COR-L47 (cell line): ENCODE measurements around the gene PLK4.
"Not testable (repeated sequence)": the region's sequence is repeated elsewhere in the genome, so short reads cannot be mapped to it uniquely, and the experiment has no call there.

Experiments used
- DNase-seq: peaks from one replicate; lab custom pipeline; 2025; lab: John Stamatoyannopoulos, UW

The PLK4 gene

DNA sequence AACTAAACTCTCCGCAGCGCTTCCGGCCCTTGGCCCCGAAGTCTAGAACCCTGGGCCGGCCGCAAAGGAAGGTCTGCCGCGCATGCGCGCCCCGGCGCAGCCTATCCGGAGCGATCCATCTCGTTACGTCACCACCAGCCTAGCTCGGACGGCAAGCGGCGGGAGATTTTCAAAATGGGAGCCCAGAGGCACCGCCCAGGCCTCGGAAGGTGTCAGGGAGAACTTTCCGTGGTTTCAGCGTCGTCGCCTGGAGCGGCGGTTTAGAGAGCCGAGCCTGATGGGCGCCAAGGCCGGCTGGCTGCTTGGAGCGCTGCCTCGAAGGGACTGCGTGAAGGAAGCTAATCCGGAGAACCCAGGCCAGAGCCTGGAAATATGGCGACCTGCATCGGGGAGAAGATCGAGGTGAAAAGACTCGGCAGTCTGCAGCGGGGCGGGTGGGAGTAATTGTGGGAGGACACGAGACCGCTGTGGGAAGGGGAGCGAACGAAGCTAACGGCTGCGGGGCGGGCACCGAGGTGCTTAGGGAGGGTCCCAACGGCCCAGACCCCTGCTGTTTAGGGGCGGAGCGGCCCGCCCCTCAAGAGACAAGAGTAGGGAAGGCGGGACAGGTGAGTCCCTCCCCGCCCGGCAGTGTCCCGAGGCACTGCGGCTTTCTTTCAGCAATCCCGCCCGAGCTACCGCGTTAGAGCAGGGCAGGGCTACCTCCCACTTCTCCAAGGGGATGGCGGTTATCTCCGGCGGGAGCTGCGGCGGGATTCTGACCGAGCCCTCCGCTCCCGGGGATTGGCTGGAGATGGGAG lies at the start of gene PLK4:
Gene PLK4, plus strand, starts transcription at position 131 of the 800 bp plus-strand sequence. Its CDS starts 242 bp downstream, at position 373.
- peak; percentile 96 for DNase-seq

- no peak for DNase-seq
Measured at GRCh38 chr4:127832585-127832984, 48.1 kb upstream of the PLK4 start.

GRCh38 chr4:127843704-127844600 lies 36.7 kb upstream of the PLK4 start:
- DNase-seq: no peak

DNA sequence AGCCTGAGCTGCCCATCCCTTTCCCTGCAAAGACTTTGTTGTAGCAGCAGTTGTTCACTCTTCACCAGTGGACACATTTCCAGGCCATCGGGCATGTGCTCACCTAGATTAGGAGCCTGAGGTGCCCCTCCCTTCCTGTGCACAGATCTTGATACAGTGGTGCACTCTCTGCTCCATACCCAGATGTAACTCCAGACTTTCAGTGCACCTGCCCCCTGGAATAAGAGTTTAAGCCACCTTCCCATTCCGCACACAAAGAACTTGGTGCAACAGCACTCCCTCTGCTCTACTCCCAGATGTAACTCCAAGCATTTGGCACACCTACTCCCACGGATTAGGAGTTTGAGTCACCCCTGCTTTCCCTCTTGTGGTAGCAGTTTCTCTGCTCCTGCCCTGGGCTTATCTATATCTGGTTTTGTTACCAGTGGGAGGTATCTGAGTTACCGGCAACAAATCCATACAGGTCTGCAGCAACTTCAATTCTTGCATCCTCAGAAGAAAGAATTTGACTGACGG lies 36.0 kb upstream of the PLK4 start:
- DNase-seq: no peak

GRCh38 chr4:127846061-127846460 lies 34.6 kb upstream of the PLK4 start:
- DNase-seq: no peak

GRCh38 chr4:127846765-127847164 lies 33.9 kb upstream of the PLK4 start:
- DNase-seq: no peak

GRCh38 chr4:127849505-127850234 lies 31.0 kb upstream of the PLK4 start:
- no peak for DNase-seq

DNA sequence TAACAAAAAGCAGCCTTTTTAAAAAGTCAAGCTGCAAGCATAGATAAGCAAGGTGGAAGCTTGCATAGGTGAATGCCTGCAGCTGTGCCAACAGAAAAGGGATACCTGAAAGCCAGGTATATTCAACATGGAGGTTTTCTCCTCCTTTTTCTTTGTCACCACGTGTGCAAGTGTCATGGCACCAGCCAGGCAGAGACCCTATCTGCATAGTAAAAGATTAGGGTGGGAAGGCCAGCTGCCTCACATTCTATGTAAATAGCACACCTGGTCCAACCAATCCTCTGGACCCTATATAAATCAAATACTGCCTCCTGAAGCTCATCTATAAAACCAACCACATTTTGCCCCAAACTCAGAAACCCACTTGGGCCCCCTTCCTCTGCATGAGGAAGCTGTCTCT lies 28.0 kb upstream of the PLK4 start:
- no peak for DNase-seq

DNA sequence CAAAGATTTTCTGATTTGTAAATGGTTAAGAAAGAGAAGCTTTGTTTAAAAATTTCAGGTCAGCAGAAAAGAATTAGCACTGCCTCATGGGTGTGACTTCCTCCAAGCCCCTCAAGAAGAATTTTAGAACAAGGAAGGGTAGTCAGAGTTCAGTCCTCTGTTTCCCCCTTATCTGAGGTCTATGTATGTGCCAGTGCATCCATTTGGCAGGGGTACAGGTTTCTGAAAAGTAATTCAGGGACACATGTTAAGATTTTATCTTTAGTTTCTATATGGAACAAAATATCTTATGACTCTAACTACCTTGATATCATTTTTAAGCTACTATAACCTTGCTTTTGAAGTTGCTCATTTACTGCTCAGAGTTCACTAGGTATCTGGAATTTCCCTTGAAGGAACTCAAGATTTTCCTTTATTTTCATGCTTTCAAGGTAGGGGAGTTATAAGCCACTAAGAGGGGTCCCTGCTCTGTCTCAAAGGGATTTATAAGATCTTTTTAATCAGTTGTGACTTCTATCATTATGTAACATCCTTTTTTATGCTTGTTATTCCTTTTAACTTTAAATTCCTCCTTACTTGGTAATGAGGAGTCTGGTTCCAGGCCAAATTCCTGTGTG lies 24.4 kb upstream of the PLK4 start:
- no peak for DNase-seq

DNA sequence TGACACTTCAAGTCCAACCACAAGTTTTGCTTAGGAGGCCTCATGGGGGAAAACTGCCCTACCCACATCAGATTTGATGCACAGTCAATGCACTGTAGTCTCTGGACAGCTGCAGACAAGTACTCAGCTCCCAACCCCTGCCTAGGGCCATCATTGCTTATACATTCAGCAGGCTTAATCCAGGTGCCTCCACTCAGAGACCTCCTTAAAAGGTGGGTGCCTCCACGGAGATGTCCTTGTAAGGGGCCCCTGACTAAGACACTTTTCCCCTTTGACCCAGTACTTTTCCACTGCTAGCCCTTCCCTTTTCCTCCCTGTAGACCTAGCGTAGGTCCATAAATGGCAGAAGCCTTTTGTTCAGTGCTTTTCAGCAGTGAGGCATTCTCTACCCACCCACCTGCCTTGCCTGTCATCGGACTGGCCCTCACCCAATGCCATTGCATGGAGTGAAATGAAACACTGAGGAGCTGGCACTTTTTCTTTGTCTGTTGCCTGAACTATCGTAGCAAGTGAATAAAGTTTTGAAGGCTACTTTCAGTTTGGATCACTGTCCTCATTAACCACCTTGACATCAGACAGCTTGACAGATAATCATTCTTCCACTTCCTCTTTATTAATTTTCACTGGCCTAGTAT lies 23.8 kb upstream of the PLK4 start:
- DNase-seq: no peak

DNA sequence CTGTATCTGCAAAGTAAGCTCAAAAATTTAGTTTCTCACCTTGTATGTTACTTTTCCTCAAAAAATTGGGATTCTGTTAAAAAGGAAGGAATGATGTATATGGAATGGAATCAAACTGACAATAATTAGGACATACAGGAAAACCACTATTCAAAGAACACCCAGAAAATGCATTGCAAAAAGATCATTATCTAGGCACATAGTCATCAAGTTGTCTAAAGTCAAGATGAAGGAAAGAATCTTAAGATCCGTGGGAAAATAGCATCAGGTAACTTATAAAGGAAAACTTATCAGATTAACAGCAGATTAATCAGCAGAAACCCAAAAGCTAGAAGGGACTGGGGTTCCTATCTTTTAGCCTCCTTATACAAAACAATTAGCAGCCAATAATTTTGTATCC lies 23.1 kb upstream of the PLK4 start:
- DNase-seq: no peak

GRCh38 chr4:127868196-127868595 lies 12.5 kb upstream of the PLK4 start:
- DNase-seq: no peak

GRCh38 chr4:127870281-127870680 lies 10.4 kb upstream of the PLK4 start:
- no peak for DNase-seq

DNA sequence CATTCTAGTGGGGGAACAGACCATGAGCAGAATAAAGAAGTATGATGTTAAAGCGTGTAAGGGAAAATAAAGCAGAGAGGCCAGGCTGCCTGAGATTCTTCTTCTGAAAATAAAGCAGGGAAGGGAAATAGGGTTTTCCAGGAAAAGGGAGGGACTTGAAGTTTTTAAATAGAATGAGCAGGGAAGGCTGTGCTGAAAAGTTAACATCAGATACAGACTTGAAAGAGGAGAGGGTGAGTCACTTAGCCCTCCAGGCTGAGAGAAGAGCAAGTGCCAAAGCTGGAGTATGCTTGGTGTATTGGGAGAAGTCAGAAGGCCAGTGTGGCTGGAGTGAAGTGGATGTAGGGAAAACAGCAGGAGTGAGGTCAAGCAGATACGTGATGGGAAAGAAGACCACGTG lies 10.0 kb upstream of the PLK4 start:
- DNase-seq: no peak

DNA sequence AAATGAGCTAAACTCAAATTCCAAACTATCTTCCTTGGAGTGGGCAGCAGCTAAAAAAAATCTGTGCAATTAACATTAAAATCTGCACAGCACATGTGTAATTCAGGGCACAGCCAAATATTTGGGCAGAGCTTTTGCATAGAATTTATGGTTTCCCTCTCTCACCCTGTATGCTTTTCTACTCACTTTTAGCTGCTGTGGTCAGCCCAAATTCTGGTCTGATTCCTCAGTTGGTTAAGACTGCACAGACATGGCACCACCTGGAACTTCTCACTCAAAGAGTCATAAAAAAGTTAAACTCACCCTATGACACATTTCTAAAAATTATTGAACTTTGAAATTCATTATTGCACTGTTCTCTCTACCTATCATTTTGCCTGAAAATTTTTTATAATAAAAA lies 4.9 kb upstream of the PLK4 start:
- no peak for DNase-seq

DNA sequence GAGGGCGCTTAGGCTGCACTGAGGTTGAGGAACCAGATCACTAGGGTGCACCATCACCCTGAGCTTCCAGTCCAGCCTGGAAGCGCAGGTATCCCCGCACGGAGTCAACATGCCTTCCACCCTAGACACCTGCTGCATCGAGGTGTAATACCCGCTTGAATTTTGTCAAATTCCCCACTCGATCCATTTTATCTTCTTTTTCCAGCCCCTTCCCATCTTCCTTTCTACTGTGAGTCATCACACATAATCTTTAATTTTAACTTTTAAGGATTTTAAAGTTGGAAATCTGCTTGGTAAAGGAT lies 821 bp downstream of the PLK4 start:
- DNase-seq: no peak

DNA sequence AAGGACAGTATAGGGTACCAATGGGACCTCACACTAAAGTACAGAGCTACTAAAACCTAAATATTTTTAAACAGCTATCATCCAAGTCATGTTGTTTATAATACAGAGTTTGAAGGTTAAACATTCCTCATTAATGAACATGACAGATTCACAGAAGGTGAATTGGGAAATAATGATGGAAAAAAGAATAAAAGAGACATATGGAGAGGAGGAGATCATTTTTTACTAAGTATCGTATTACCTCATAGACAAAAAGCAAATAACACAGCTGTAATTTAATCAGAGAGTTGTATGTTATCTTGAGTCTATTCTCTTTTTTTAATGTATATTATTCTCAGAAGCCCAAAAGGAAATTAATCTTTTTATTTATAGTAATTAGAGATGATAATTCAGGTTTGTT lies 7.9 kb downstream of the PLK4 start:
- DNase-seq: no peak

DNA sequence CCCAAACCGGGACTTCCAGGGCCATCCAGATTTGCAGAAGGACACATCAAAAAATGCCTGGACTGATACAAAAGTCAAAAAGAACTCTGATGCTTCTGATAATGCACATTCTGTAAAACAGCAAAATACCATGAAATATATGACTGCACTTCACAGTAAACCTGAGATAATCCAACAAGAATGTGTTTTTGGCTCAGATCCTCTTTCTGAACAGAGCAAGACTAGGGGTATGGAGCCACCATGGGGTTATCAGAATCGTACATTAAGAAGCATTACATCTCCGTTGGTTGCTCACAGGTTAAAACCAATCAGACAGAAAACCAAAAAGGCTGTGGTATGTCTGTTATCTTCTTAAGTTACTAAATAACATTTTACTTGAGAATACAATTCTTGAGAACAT lies 9.2 kb downstream of the PLK4 start:
- no peak for DNase-seq

DNA sequence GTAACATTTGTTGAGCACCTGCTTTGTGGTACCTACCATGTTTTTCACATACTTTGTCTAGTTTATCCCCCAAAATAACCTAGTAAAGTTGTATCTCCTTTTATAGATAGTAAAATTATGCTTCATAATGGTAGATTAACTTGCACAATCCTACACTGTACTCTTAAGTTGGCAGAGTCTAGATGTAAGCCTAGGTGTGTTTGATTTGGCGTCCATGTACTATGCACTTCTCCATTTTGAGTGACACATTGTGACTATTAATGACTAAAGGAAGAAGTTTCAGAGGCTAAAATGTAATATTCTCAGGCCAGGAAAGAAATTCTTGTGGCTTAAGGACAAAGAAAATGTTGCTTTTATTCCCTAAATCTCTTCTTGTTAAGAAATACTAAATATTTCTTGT lies 15.4 kb downstream of the PLK4 start:
- no peak for DNase-seq

DNA sequence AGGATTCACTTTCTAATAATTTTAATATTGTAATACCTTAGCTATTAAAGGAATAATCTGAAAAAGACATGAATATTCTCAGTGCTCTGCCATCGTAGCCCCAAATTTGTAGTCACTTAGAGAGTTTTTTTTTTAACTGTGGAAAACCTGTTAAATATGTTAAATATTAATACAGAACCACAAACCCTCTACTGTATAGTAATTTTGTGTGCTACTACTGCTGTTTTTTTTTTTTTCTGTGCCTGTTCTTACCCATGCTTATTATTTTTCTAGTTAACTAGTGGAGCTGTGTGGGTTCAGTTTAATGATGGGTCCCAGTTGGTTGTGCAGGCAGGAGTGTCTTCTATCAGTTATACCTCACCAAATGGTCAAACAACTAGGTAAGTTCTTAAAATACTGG lies 15.8 kb downstream of the PLK4 start:
- no peak for DNase-seq

DNA sequence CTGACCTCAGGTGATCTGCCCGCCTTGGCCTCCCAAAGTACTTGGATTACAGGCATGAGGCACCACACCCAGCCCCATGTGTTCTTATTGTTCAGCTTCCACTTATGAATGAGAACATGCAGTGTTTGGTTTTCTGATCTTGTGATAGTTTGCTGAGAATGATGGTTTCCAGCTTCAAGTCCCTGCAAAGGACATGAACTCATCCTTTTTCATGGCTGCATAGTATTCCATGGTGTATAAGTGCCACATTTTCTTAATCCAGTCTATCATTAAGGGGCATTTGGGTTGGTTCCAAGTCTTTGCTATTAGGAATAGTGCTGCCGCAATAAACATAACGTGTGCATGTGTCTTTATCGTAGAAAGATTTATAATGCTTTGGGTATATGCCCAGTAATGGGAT lies 19.0 kb downstream of the PLK4 start:
- not testable (repeated sequence) for DNase-seq

GRCh38 chr4:127905029-127905428 lies 24.3 kb downstream of the PLK4 start:
- DNase-seq: no peak
